Activated naive CD4-positive, alpha-beta T cell treated with anti-CD3 and anti-CD28 coated beads, Interleukin-2, amount 50 U/mL, for 72 hours (primary cell): ENCODE results near the gene LY6G5B. TPM values are rescaled to one million over a fixed set of nuclear protein-coding genes. Genes with fewer than 3 reads are reported as not detected.

Experiments used
- ATAC-seq, 2 donors: fragments of 150-1000 bp; cut with Tn5 transposase; 2 replicates each; pipeline ENCODE4 v1.10.0; 2021; ENCODE audit warnings: mild to moderate bottlenecking in 2 of 2, moderate library complexity in 2 of 2
- DNase-seq, 2 donors: peaks; one replicate each; pipeline ENCODE4 v3.0.0; 2021 to 2022; ENCODE audit warnings: low spot score in 2 of 2
- H3K27ac Mint-ChIP-seq, 2 donors: one replicate each; pipeline ENCODE4 v1.8.0; 2022; ENCODE audit warnings: mild to moderate bottlenecking in 2 of 2, mixed read lengths in 2 of 2
- H3K36me3 Mint-ChIP-seq, 2 donors: one replicate each; pipeline ENCODE4 v1.8.0; 2022; ENCODE audit warnings: mixed read lengths in 2 of 2
- H3K9me3 Mint-ChIP-seq, 2 donors: one replicate each; pipeline ENCODE4 v1.8.0; 2022; ENCODE audit warnings: mixed read lengths in 2 of 2
- total RNA-seq, 2 donors: library from RNA; stranded (reverse); gene quantifications; one replicate each; pipeline ENCODE4 v1.2.3, GENCODE V29; 2022

LY6G5B gene
- total RNA-seq, 2 donors from 2014 or later = 23.4 to 26.5 TPM

- peaks cover 50 to 52% of the 10 kb centered on the region in 2 donors for H3K36me3 Mint-ChIP-seq
- H3K9me3 Mint-ChIP-seq = no peaks in the 10 kb centered on the region
- H3K27ac Mint-ChIP-seq = peak overlapping the region; percentile 94 to 99
- DNase-seq (no peak), ATAC-seq (no peak)
These were observed 3.3 kb upstream of the LY6G5B start for GRCh38 chr6:31666337-31666965.

- Mint-ChIP-seq H3K9me3 (no peaks in the 10 kb centered on the region), H3K36me3 (peaks cover 0 to 7% of the 10 kb centered on the region in 2 donors), H3K27ac (peak overlapping the region; percentile 19 to 21)
- ATAC-seq (no peak), DNase-seq (no peak)
These were observed 6.6 kb downstream of the LY6G5B start for GRCh38 chr6:31676322-31676903.

DNA sequence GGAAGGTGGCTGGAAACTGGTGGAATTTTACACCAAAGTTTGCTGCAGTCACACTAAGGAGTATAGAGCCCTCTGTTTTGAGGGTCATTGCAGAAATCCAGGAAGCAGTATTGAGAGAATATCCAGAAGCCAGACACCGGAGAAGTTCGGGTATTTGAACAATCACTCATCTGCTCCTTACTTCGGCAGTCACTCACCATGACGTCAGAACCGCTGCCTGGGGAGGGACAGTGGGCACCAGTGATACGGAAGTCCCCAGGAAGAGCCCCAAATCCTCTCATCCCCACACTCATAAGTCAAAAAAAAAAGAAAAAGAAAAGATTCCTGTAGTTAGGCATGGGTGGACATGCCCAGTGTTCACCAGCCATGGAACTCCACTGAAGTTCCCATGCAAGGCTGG, 7.1 kb downstream of the LY6G5B start:
- DNase-seq = no peak
- H3K9me3 Mint-ChIP-seq = no peaks in the 10 kb centered on the region
- H3K36me3 Mint-ChIP-seq = peaks cover 0 to 6% of the 10 kb centered on the region in 2 donors
- peak overlapping the region in 1 of 2 donors; percentile 21 for H3K27ac Mint-ChIP-seq
- ATAC-seq = no peak

- peak overlapping the region in 1 of 2 donors; percentile 29 for H3K27ac Mint-ChIP-seq
- ATAC-seq = no peak
- peaks cover 0 to 6% of the 10 kb centered on the region in 2 donors for H3K36me3 Mint-ChIP-seq
- DNase-seq = no peak
- no peaks in the 10 kb centered on the region for H3K9me3 Mint-ChIP-seq
These were observed 8.2 kb downstream of the LY6G5B start for GRCh38 chr6:31677955-31678354.

- Mint-ChIP-seq H3K36me3 (no peaks in the 10 kb centered on the region), H3K27ac (peak within 1 kb of the TSS; percentile 15 to 83), H3K9me3 (no peaks in the 10 kb centered on the region)
- ATAC-seq = peak; percentile 64 to 74
- peak; percentile 70 to 75 for DNase-seq
These were observed 10.7 kb downstream of the LY6G5B start, which contains the start of gene LY6G5C for GRCh38 chr6:31680226-31681134. Gene LY6G5C, minus strand, starts transcription at chr6:31681067. Its CDS starts 694 bp downstream, at chr6:31680373.

- DNase-seq (peak; percentile 56 to 66), ATAC-seq (peak; percentile 68 to 78)
- Mint-ChIP-seq H3K9me3 (no peaks in the 10 kb centered on the region), H3K36me3 (no peaks in the 10 kb centered on the region), H3K27ac (peak overlapping the region in 1 of 2 donors; percentile 83)
These were observed 11.4 kb downstream of the LY6G5B start for GRCh38 chr6:31681135-31681671.

- no peak for ATAC-seq
- no peak for DNase-seq
- no peaks in the 10 kb centered on the region for H3K9me3 Mint-ChIP-seq
- no peaks in the 10 kb centered on the region for H3K36me3 Mint-ChIP-seq
- H3K27ac Mint-ChIP-seq = no peak overlapping the region
These were observed 13.8 kb downstream of the LY6G5B start for GRCh38 chr6:31683591-31683990.

- no peak for ATAC-seq
- Mint-ChIP-seq H3K36me3 (no peaks in the 10 kb centered on the region), H3K9me3 (no peaks in the 10 kb centered on the region), H3K27ac (no peak overlapping the region)
- no peak for DNase-seq
These were observed 16.7 kb downstream of the LY6G5B start for GRCh38 chr6:31686483-31686882.

- ATAC-seq (no peak), DNase-seq (no peak)
- H3K9me3 Mint-ChIP-seq = no peaks in the 10 kb centered on the region
- H3K27ac Mint-ChIP-seq = no peak overlapping the region
- no peaks in the 10 kb centered on the region for H3K36me3 Mint-ChIP-seq
These were observed 17.5 kb downstream of the LY6G5B start for GRCh38 chr6:31687321-31687720.

- peak overlapping the region in 1 of 2 donors; percentile 48 for H3K27ac Mint-ChIP-seq
- DNase-seq (no peak), ATAC-seq (no peak)
- peaks cover 0 to 4% of the 10 kb centered on the region in 2 donors for H3K36me3 Mint-ChIP-seq
- no peaks in the 10 kb centered on the region for H3K9me3 Mint-ChIP-seq
These were observed 18.3 kb downstream of the LY6G5B start for GRCh38 chr6:31687860-31688693.

- ATAC-seq (peak in 1 of 2 donors; percentile 46), DNase-seq (peak in 1 of 2 donors; percentile 31)
- Mint-ChIP-seq H3K9me3 (no peaks in the 10 kb centered on the region), H3K36me3 (peaks cover 0 to 6% of the 10 kb centered on the region in 2 donors), H3K27ac (peak overlapping the region; percentile 83 to 93)
These were observed 19.7 kb downstream of the LY6G5B start for GRCh38 chr6:31689249-31690110.

GRCh38 chr6:31690231-31691077, 20.7 kb downstream of the LY6G5B start:
- Mint-ChIP-seq H3K27ac (peak overlapping the region; percentile 83 to 93), H3K9me3 (no peaks in the 10 kb centered on the region), H3K36me3 (peaks cover 0 to 6% of the 10 kb centered on the region in 2 donors)
- no peak for DNase-seq
- ATAC-seq = peak in 1 of 2 donors; percentile 69

- no peak overlapping the region for H3K27ac Mint-ChIP-seq
- DNase-seq = no peak
- no peaks in the 10 kb centered on the region for H3K9me3 Mint-ChIP-seq
- H3K36me3 Mint-ChIP-seq = peaks cover 0 to 6% of the 10 kb centered on the region in 2 donors
- no peak for ATAC-seq
These were observed 21.3 kb downstream of the LY6G5B start for GRCh38 chr6:31691078-31691463.

DNA sequence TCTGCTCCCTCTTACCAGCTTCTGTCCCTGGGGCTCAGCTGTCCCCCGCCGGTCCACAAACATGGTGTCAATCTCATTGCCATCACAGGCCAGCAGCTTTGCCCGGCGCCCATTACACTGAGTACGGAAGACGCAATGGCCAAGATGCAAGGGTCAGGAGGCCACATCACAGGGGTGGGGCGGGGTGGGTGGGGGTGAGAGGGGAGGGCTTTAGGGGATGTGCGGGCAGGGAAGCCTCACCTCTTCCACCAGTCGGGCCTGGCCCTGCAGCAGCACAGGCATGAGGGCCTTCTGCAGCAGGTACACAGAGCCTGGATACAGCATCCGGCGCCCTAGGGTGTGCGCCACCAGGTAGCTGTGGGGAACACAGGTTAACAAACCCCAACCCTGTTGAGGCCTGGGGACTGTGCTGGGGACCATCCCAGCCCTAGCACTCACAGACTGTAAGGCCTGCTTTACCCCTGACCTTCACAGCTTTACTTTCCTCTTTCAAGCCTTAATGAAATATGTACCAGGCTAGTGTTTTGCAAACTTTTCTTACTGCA, 21.9 kb downstream of the LY6G5B start:
- DNase-seq = no peak
- no peak for ATAC-seq
- Mint-ChIP-seq H3K9me3 (no peaks in the 10 kb centered on the region), H3K36me3 (peaks cover 0 to 6% of the 10 kb centered on the region in 2 donors), H3K27ac (no peak overlapping the region)
